ENCODE measurements around the gene CCDC85C. TPM values are rescaled to one million over a fixed set of nuclear protein-coding genes. Genes with fewer than 3 reads are reported as not detected.

The CCDC85C gene
- total and polyA plus RNA-seq, 10 donors, result 1.6 to 12.4 (median 8.1) TPM

- peaks cover 6 to 70% (median 27%) of the 10 kb centered on the region in 6 donors for H3K4me1 ChIP-seq
- TF ChIP-seq, protein P1, sequence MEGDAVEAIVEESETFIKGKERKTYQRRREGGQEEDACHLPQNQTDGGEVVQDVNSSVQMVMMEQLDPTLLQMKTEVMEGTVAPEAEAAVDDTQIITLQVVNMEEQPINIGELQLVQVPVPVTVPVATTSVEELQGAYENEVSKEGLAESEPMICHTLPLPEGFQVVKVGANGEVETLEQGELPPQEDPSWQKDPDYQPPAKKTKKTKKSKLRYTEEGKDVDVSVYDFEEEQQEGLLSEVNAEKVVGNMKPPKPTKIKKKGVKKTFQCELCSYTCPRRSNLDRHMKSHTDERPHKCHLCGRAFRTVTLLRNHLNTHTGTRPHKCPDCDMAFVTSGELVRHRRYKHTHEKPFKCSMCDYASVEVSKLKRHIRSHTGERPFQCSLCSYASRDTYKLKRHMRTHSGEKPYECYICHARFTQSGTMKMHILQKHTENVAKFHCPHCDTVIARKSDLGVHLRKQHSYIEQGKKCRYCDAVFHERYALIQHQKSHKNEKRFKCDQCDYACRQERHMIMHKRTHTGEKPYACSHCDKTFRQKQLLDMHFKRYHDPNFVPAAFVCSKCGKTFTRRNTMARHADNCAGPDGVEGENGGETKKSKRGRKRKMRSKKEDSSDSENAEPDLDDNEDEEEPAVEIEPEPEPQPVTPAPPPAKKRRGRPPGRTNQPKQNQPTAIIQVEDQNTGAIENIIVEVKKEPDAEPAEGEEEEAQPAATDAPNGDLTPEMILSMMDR (IDR thresholded peaks at IDR 0.05 in 8 of 11, conservative IDR thresholded peaks at IDR 0.05 in 3 of 11), result no peak
- TF ChIP-seq POLR2AphosphoS5 (IDR thresholded peaks at IDR 0.05) (no peak), POLR2A (IDR thresholded peaks at IDR 0.05) (no peak)
- no peaks in the 10 kb centered on the region for H3K36me3 ChIP-seq
- 82 to 96% (median 88%) methylated on average over 11 to 12 of the region's 12 CpGs for WGBS, 5 donors
- peak overlapping the region in 3 of 8 donors; percentile 35 to 47 (median 46) for H3K27ac ChIP-seq
- DNase-seq, result no peak
- H3K27me3 ChIP-seq (replicated peaks in 1 of 7), result no peaks in the 10 kb centered on the region
- no peak overlapping the region for H3K4me3 ChIP-seq
- no peaks in the 10 kb centered on the region for H3K9me3 ChIP-seq
- intact Hi-C loops (cut with DNase I; ENCODE audit: low total_unique reads), result no loop called here
Measured at GRCh38 chr14:99543985-99544384, 60.0 kb downstream of the CCDC85C start.

DNA sequence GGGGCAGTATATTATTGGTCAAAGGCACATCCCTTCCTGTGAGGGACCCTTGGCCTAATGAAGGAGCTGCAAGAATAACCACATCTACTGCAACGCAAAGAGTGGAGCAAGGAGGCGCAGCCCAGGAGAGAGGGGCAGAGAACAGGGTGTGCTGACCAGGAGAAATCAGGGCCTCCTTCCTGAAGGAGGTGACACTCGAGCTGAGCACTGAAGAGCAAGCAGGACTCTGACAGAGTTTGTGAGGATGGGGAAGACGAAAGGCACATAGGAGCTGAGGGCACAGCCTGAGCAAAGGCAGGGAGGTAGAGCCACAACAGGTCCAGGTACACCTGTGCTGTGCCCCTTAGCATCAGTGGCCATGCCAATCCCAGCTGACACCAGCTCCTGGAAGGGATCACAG is 60.6 kb downstream of the CCDC85C start:
- 81 to 93% (median 87%) methylated on average over 4 of the region's 4 CpGs for WGBS, 5 donors
- Histone ChIP-seq H3K4me3 (no peak overlapping the region), H3K9me3 (no peaks in the 10 kb centered on the region), H3K27me3 (replicated peaks in 1 of 7) (no peaks in the 10 kb centered on the region), H3K27ac (peak overlapping the region in 1 of 8 donors; percentile 46), H3K36me3 (no peaks in the 10 kb centered on the region), H3K4me1 (peaks cover 6 to 75% (median 30%) of the 10 kb centered on the region in 6 donors)
- intact Hi-C loops (cut with DNase I; ENCODE audit: low total_unique reads), result no loop called here
- TF ChIP-seq, protein P1 (IDR thresholded peaks at IDR 0.05 in 8 of 11, conservative IDR thresholded peaks at IDR 0.05 in 3 of 11), result no peak
- TF ChIP-seq POLR2AphosphoS5 (IDR thresholded peaks at IDR 0.05), result no peak
- no peak for TF ChIP-seq POLR2A (IDR thresholded peaks at IDR 0.05)
- no peak for DNase-seq

DNA sequence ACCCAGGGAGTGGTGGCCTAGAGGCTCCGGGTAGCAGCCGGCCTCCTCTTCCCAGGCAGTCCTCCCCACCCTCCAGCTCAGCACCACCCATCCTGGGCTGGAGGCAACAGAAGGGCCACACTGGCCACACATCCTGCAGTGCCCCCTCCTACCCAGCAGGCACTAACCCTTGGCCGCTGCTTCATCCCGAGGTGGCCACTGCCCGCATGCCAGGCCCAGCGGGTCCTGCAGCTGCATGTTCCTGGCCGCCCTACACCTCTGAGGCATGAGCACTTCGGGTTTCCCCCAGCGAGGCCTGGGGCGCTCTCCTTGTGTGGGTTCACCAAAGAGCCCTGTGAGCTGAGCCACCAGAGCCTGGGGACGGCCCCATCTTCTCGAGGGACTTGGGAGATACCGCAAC is 61.4 kb downstream of the CCDC85C start:
- intact Hi-C loops (cut with DNase I; ENCODE audit: low total_unique reads), result no loop called here
- H3K27me3 ChIP-seq (replicated peaks in 1 of 7), result no peaks in the 10 kb centered on the region
- 80 to 93% (median 85%) methylated on average over 3 to 13 of the region's 13 CpGs for WGBS, 5 donors
- H3K4me1 ChIP-seq, result peaks cover 6 to 84% (median 33%) of the 10 kb centered on the region in 6 donors
- H3K36me3 ChIP-seq, result no peaks in the 10 kb centered on the region
- no peak overlapping the region for H3K4me3 ChIP-seq
- peak in 1 of 3 donors; percentile 25 for TF ChIP-seq POLR2AphosphoS5 (IDR thresholded peaks at IDR 0.05)
- TF ChIP-seq, protein P1 (IDR thresholded peaks at IDR 0.05 in 8 of 11, conservative IDR thresholded peaks at IDR 0.05 in 3 of 11), result no peak
- H3K9me3 ChIP-seq, result no peaks in the 10 kb centered on the region
- DNase-seq, result no peak
- peak overlapping the region in 1 of 8 donors; percentile 24 for H3K27ac ChIP-seq

DNA sequence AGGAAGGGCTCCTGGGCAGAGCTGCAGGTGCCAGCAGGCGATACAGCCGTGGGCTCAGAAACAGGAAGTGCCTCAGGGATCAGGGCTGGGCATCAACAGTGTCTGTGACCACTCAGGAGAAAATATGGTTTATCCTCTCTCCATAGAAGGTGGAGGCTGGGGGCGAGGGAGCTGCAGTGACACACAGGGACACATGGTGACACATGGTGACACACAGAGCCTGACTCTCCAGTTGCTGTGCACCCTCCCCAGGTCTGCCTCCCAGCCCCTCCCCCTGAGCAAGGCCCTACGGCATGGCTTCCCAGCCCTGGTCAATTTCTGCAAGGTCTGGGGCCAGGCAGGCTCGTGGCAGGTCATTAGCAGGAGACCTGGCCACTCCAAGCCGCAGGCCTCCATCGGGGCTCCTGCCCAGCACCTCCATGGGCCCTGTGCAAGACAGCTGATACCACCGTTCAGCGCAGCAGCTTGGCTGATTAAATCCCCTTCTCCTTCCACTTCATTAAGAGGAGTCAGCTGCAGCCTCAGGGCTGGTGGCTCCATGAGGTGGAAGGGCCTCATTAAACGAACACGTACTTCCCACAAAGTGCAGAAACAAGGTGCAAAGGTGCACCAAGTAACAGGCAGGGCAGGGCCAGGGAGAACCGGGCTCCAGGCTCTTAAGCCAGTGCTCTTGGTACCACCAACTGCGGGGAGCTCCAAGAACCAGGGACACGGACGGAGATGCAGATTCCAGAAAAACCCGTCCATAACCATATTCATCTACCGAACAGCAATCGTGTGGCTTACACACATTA is 62.1 kb downstream of the CCDC85C start:
- Histone ChIP-seq H3K36me3 (no peaks in the 10 kb centered on the region), H3K4me3 (no peak overlapping the region), H3K9me3 (no peaks in the 10 kb centered on the region), H3K27me3 (replicated peaks in 1 of 7) (no peaks in the 10 kb centered on the region), H3K4me1 (peaks cover 6 to 90% (median 33%) of the 10 kb centered on the region in 6 donors), H3K27ac (no peak overlapping the region)
- no peak for TF ChIP-seq POLR2AphosphoS5 (IDR thresholded peaks at IDR 0.05)
- TF ChIP-seq, protein P1 (IDR thresholded peaks at IDR 0.05 in 8 of 11, conservative IDR thresholded peaks at IDR 0.05 in 3 of 11), result no peak
- TF ChIP-seq POLR2A (IDR thresholded peaks at IDR 0.05), result no peak
- 75 to 80% (median 79%) methylated on average over 16 to 18 of the region's 18 CpGs for WGBS, 5 donors
- intact Hi-C loops (cut with DNase I; ENCODE audit: low total_unique reads), result no loop called here
- DNase-seq, result no peak

Measured in spleen (tissue), 11 donors.